HCT116 (cell line): ENCODE measurements around the gene ANKRD49. TPM values are rescaled to one million over a fixed set of nuclear protein-coding genes. Genes with fewer than 3 reads are reported as not detected.

Experiments used
- ATAC-seq: fragments of 200-7000 bp; cut with Tn5 transposase; 2 replicates; pipeline ENCODE4 v1.9.1; 2020; ENCODE audit warnings: mild to moderate bottlenecking, moderate library complexity
- BruUV-seq: library from RNA; stranded (reverse); fragments of 400-500 nt; replicated peaks from 2 replicates; lab custom pipeline; 2021; lab: Mats Ljungman, UMichigan
- CTCF ChIA-PET: fragments of 300-600 bp; sonication (Branson Sonifier 250); formaldehyde crosslinking; loops from one replicate; lab custom pipeline; 2021; ENCODE audit warnings: antibody characterized with exemption; lab: Charles Lee
- POLR2A ChIA-PET: fragments of 300-600, 350-600 bp; sonication (Branson Sonifier 250); formaldehyde crosslinking; loops from one replicate; lab custom pipeline; 2021; ENCODE audit warnings: antibody characterized with exemption; lab: Charles Lee
- RAD21 ChIA-PET, 2 experiments: fragments of 300-600 bp; sonication (Branson Sonifier 250); formaldehyde crosslinking; loops; one replicate each; lab custom pipeline; 2023; ENCODE audit warnings: low total read pairs in 2 of 2; ENCODE audit not compliant: uncharacterized antibody in 2 of 2, unreplicated experiment in 2 of 2, low non-redundant PET in 1 of 2; lab: Charles Lee
- DNase-seq: peaks from one replicate; pipeline ENCODE4 v3.0.0-alpha.2; 2010; ENCODE audit warnings: low read depth, low spot score
- H2AFZ ChIP-seq: fragments of 200-600 bp; shearing (Covaris generic), sonication (generic); 2 replicates; pipeline ENCODE4 v1.6.1; 2017; ENCODE audit warnings: low read depth, mixed run types, mixed read lengths, antibody characterized with exemption, low read length; ENCODE audit not compliant: poor library complexity, severe bottlenecking
- H3K27ac ChIP-seq: 2 replicates; pipeline ENCODE4 v1.5.1; 2012; ENCODE audit warnings: low read depth, low read length
- H3K27me3 ChIP-seq: fragments of 200-600 bp; sonication (generic); 2 replicates; pipeline ENCODE4 v1.6.1; 2016; ENCODE audit warnings: mixed run types, low read length, mixed read lengths; ENCODE audit not compliant: insufficient read depth
- H3K36me3 ChIP-seq, 2 experiments: fragments of 200-500 bp in 1 of 2; fragments of 200-600 bp in 1 of 2; sonication (Bioruptor generic) in 1 of 2; sonication (generic) in 1 of 2; 2 replicates each; pipeline versions ENCODE4 v1.5.1 to v1.6.1; 2014 to 2016; ENCODE audit warnings: low read length in 2 of 2, inconsistent platforms in 1 of 2, mixed read lengths in 1 of 2, mixed run types in 1 of 2; ENCODE audit not compliant: insufficient read depth in 2 of 2, control insufficient read depth in 1 of 2
- H3K4me1 ChIP-seq, 2 experiments: fragments of 200-600 bp in 1 of 2; sonication (generic) in 1 of 2; 2 replicates each; pipeline versions ENCODE4 v1.5.1 to v1.6.1; 2012 to 2017; ENCODE audit warnings: low read length in 2 of 2, inconsistent platforms in 1 of 2, mild to moderate bottlenecking in 1 of 2, mixed read lengths in 1 of 2, mixed run types in 1 of 2, moderate library complexity in 1 of 2; ENCODE audit not compliant: insufficient read depth in 2 of 2, control insufficient read depth in 1 of 2
- H3K4me2 ChIP-seq: fragments of 200-600 bp; sonication (generic); 2 replicates; pipeline ENCODE4 v1.6.1; 2017; ENCODE audit warnings: mixed run types, low read length, mixed read lengths
- H3K4me3 ChIP-seq, 2 experiments: fragments of 200-600 bp in 1 of 2; sonication (generic) in 1 of 2; replicated peaks in 1 of 2; 2 replicates each; pipeline ENCODE4 v1.5.1; 2011 to 2016; ENCODE audit warnings: low read length in 2 of 2, control low read depth in 1 of 2, low read depth in 1 of 2, mild to moderate bottlenecking in 1 of 2, mixed read lengths in 1 of 2, mixed run types in 1 of 2
- H3K79me2 ChIP-seq: fragments of 200-600 bp; sonication (generic); 2 replicates; pipeline ENCODE4 v1.6.1; 2017; ENCODE audit warnings: mild to moderate bottlenecking, mixed run types, low read length, moderate library complexity, mixed read lengths; ENCODE audit not compliant: insufficient read depth
- H3K9ac ChIP-seq: fragments of 200-600 bp; sonication (generic); 2 replicates; pipeline ENCODE4 v1.6.1; 2016; ENCODE audit warnings: low read length, mixed read lengths
- H3K9me2 ChIP-seq: fragments of 200-600 bp; sonication (generic), shearing (Covaris generic); 2 replicates; pipeline ENCODE4 v1.6.1; 2017; ENCODE audit warnings: mixed run types, mild to moderate bottlenecking, moderate library complexity; ENCODE audit not compliant: insufficient read depth
- H3K9me3 ChIP-seq, 2 experiments: fragments of 200-500 bp in 1 of 2; fragments of 200-600 bp in 1 of 2; sonication (Bioruptor generic) in 1 of 2; sonication (generic) in 1 of 2; 2 replicates each; pipeline ENCODE4 v1.6.1; 2014 to 2017; ENCODE audit warnings: low read length in 2 of 2, mixed read lengths in 2 of 2, inconsistent platforms in 1 of 2, low read depth in 1 of 2, mild to moderate bottlenecking in 1 of 2, mixed run types in 1 of 2, moderate library complexity in 1 of 2; ENCODE audit not compliant: control insufficient read depth in 1 of 2, insufficient read depth in 1 of 2
- H4K20me1 ChIP-seq: fragments of 200-600 bp; sonication (generic), shearing (Covaris generic); 2 replicates; pipeline ENCODE4 v1.6.1; 2017; ENCODE audit warnings: mixed run types, mild to moderate bottlenecking, moderate library complexity; ENCODE audit not compliant: insufficient read depth
- CBX3 ChIP-seq: IDR thresholded peaks from 2 replicates; pipeline ENCODE4 v1.6.1; 2012; ENCODE audit warnings: low read depth
- CEBPB ChIP-seq: IDR thresholded peaks from 2 replicates; pipeline ENCODE4 v1.6.1; 2012; ENCODE audit warnings: low read depth
- CTCF ChIP-seq, 3 experiments: fragments of 200-600 bp in 1 of 3; sonication (generic) in 1 of 3; IDR thresholded peaks in 2 of 3; conservative IDR thresholded peaks in 1 of 3; 2 replicates each; pipeline ENCODE4 v1.5.1; 2012 to 2017; ENCODE audit warnings: low read depth in 2 of 3, low read length in 2 of 3, antibody characterized with exemption in 1 of 3, borderline replicate concordance in 1 of 3, control low read depth in 1 of 3, mild to moderate bottlenecking in 1 of 3, mixed read lengths in 1 of 3, mixed run types in 1 of 3, moderate library complexity in 1 of 3; ENCODE audit not compliant: insufficient read depth in 1 of 3
- EGR1 ChIP-seq: IDR thresholded peaks from 2 replicates; pipeline ENCODE4 v1.6.1; 2012; ENCODE audit warnings: low read depth
- ELF1 ChIP-seq: IDR thresholded peaks from 2 replicates; pipeline ENCODE4 v1.6.1; 2012; ENCODE audit warnings: low read depth, borderline replicate concordance
- EZH2 ChIP-seq: fragments of 200-600 bp; sonication (generic); IDR thresholded peaks from 2 replicates; pipeline ENCODE4 v1.6.1; 2017; ENCODE audit warnings: antibody characterized with exemption, mixed run types
- FOSL1 ChIP-seq: IDR thresholded peaks from 2 replicates; pipeline ENCODE4 v1.6.1; 2012; ENCODE audit warnings: low read depth
- MAX ChIP-seq: IDR thresholded peaks from 2 replicates; pipeline ENCODE4 v1.6.1; 2012
- POLR2A ChIP-seq: IDR thresholded peaks from 2 replicates; pipeline ENCODE4 v1.7.0; 2011; ENCODE audit warnings: borderline replicate concordance; ENCODE audit not compliant: insufficient read depth, insufficient read length; ENCODE audit errors: extremely low read depth
- POLR2AphosphoS5 ChIP-seq: IDR thresholded peaks from 2 replicates; pipeline ENCODE4 v1.6.1; 2011; ENCODE audit warnings: mild to moderate bottlenecking, low read depth, low read length, moderate library complexity
- RAD21 ChIP-seq: IDR thresholded peaks from 2 replicates; pipeline ENCODE4 v1.6.1; 2012; ENCODE audit warnings: low read depth, mild to moderate bottlenecking
- REST ChIP-seq: IDR thresholded peaks from 2 replicates; pipeline ENCODE4 v1.6.1; 2012; ENCODE audit warnings: low read depth
- SIN3A ChIP-seq: IDR thresholded peaks from 2 replicates; pipeline ENCODE4 v1.6.1; 2012; ENCODE audit warnings: low read depth
- SP1 ChIP-seq: IDR thresholded peaks from 2 replicates; pipeline ENCODE4 v1.6.1; 2012; ENCODE audit warnings: low read depth
- SRF ChIP-seq: IDR thresholded peaks from 2 replicates; pipeline ENCODE4 v1.6.1; 2012; ENCODE audit warnings: low read depth
- TCF7L2 ChIP-seq: IDR thresholded peaks from 2 replicates; pipeline ENCODE4 v1.7.0; 2011; ENCODE audit warnings: borderline replicate concordance, inconsistent platforms; ENCODE audit not compliant: insufficient read depth, insufficient read length; ENCODE audit errors: extremely low read depth
- YY1 ChIP-seq: IDR thresholded peaks from 2 replicates; pipeline ENCODE4 v1.6.1; 2011; ENCODE audit warnings: low read length, low read depth, moderate library complexity, mild to moderate bottlenecking; ENCODE audit not compliant: insufficient replicate concordance; ENCODE audit errors: extremely low read depth
- ZFX ChIP-seq: fragments of 450-650 bp; IDR thresholded peaks from 2 replicates; pipeline ENCODE4 v1.6.1; 2017
- ZNF274 ChIP-seq: fragments of 200-500 bp; sonication (Bioruptor generic); IDR thresholded peaks from 2 replicates; pipeline ENCODE4 v1.6.1; 2014; ENCODE audit warnings: mild to moderate bottlenecking, low read depth, low read length, inconsistent platforms
- intact Hi-C: fragments of 100-400 bp; cut with micrococcal nuclease; formaldehyde crosslinking; loops from 2 replicates; pipeline ENCODE4 v1.10.0; 2022
- total RNA-seq: library from RNA; stranded (reverse); gene quantifications from one replicate; pipeline ENCODE4 v1.2.1, GENCODE V29; 2021; ENCODE audit not compliant: unreplicated experiment
- TF ChIP-seq, protein P1 (sequence below): IDR thresholded peaks from 2 replicates; pipeline ENCODE4 v1.6.1; 2012

Gene ANKRD49
- total RNA-seq, 1 experiment from 2014 or later, result 8.2 TPM

DNA sequence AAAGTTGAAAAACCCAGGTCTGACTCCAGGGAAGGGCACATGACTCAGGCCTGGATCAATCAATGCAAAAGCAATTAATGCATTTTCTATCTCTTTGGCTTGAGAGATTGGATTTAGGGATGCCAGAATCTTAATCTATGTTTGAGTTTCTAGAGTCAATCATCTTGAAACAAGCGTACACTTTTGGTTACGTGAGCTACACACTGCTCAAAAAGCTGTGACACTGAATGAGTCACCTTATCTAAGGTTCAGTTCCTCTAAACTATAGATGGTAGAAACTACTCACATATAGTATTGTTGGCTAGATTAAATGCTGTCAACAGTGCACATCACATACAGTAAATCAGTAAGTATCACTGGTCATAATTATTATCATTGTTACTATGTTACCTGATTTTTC is 24.4 kb upstream of the ANKRD49 start:
- ATAC-seq, result no peak
- Histone ChIP-seq H3K9ac (no peak overlapping the region), H3K36me3 (peaks cover 6 to 16% of the 10 kb centered on the region in 2 experiments; a peak in 3 of 4 replicates)

More for the DNA sequence above, 24.4 kb upstream of the ANKRD49 start:
- Histone ChIP-seq H3K27me3 (no peaks in the 10 kb centered on the region), H3K4me1 (no peaks in the 10 kb centered on the region), H3K4me2 (no peak overlapping the region), H2AFZ (no peak overlapping the region), H4K20me1 (no peaks in the 10 kb centered on the region; the same call in 1 of the 2 replicates), H3K27ac (no peak overlapping the region), H3K9me2 (no peaks in the 10 kb centered on the region), H3K79me2 (no peaks in the 10 kb centered on the region), H3K9me3 (no peaks in the 10 kb centered on the region), H3K4me3 (no peak overlapping the region)
- TF ChIP-seq RAD21 (no peak), TCF7L2 (no peak), ELF1 (no peak), FOSL1 (no peak), SP1 (no peak), YY1 (no peak), REST (no peak), SRF (no peak), CEBPB (no peak), CTCF (IDR thresholded peaks at IDR 0.05 in 2 of 3, conservative IDR thresholded peaks at IDR 0.05 in 1 of 3; ENCODE audit: borderline replicate concordance in 1 of 3, insufficient read depth in 1 of 3, low read depth in 2 of 3, low read length in 2 of 3) (no peak), EGR1 (no peak), EZH2 (no peak), POLR2A (no peak), SIN3A (no peak), ZFX (no peak), POLR2AphosphoS5 (no peak), CBX3 (no peak), ZNF274 (no peak), MAX (no peak)
- TF ChIP-seq, protein P1, sequence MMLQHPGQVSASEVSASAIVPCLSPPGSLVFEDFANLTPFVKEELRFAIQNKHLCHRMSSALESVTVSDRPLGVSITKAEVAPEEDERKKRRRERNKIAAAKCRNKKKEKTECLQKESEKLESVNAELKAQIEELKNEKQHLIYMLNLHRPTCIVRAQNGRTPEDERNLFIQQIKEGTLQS, result no peak
- no peak for DNase-seq
- BruUV-seq, result no TSS peak
- intact Hi-C loops, result no loop called here
- ChIA-PET RAD21 (no interaction called here), CTCF (no interaction called here), POLR2A (no interaction called here)
